Astrocyte (in vitro differentiated cells and primary cell): ENCODE measurements around the gene RPS27A. TPM values are rescaled to one million over a fixed set of nuclear protein-coding genes. Genes with fewer than 3 reads are reported as not detected.
A peak's percentile ranks its signal among the peaks of the same experiment; 100 is the strongest.
"Not testable (repeated sequence)": the region's sequence is repeated elsewhere in the genome, so short reads cannot be mapped to it uniquely, and the experiment has no call there.

ENCODE experiments used
- DNase-seq: peaks from one replicate; pipeline ENCODE4 v3.0.0-alpha.2; 2010; ENCODE audit warnings: low read depth
- FAIRE-seq: peaks from 2 replicates; lab custom pipeline; 2011; peaks lifted over from hg19 to GRCh38; lab: Jason Lieb, UNC
- H2AFZ ChIP-seq: 2 replicates; pipeline ENCODE4 v1.6.0; 2012; ENCODE audit warnings: low read depth, low read length, inconsistent platforms
- H3K27ac ChIP-seq: 2 replicates; pipeline ENCODE4 v1.5.1; 2011; ENCODE audit warnings: low read depth, low read length, inconsistent platforms
- H3K27me3 ChIP-seq: 2 replicates; pipeline ENCODE4 v1.6.0; 2011; ENCODE audit warnings: low read length, inconsistent platforms; ENCODE audit not compliant: insufficient read depth
- H3K36me3 ChIP-seq: 2 replicates; pipeline ENCODE4 v1.5.1; 2011; ENCODE audit warnings: low read length, inconsistent platforms; ENCODE audit not compliant: insufficient read depth
- H3K4me1 ChIP-seq: 2 replicates; pipeline ENCODE4 v1.5.1; 2011; ENCODE audit warnings: low read length, inconsistent platforms; ENCODE audit not compliant: insufficient read depth
- H3K4me2 ChIP-seq: 2 replicates; pipeline ENCODE4 v1.6.0; 2012; ENCODE audit warnings: low read length, inconsistent platforms
- H3K4me3 ChIP-seq: 2 replicates; pipeline ENCODE4 v1.5.1; 2011; ENCODE audit warnings: low read depth, mild to moderate bottlenecking, low read length, inconsistent platforms; ENCODE audit not compliant: insufficient read depth
- H3K79me2 ChIP-seq: 2 replicates; pipeline ENCODE4 v1.6.0; 2012; ENCODE audit warnings: mild to moderate bottlenecking, low read length, inconsistent platforms; ENCODE audit not compliant: insufficient read depth
- H3K9ac ChIP-seq: 2 replicates; pipeline ENCODE4 v1.6.0; 2012; ENCODE audit warnings: mild to moderate bottlenecking, low read length, inconsistent platforms
- H3K9me3 ChIP-seq: 2 replicates; pipeline ENCODE4 v1.5.1; 2012; ENCODE audit warnings: low read depth, mild to moderate bottlenecking, low read length, inconsistent platforms; ENCODE audit not compliant: insufficient read depth
- H4K20me1 ChIP-seq: 2 replicates; pipeline ENCODE4 v1.6.0; 2012; ENCODE audit warnings: low read length, inconsistent platforms; ENCODE audit not compliant: insufficient read depth
- H3K27ac Mint-ChIP-seq: one replicate; pipeline ENCODE4 v1.8.0; 2021; ENCODE audit warnings: mild to moderate bottlenecking, mixed read lengths; ENCODE audit not compliant: unreplicated experiment
- H3K27me3 Mint-ChIP-seq: one replicate; pipeline ENCODE4 v1.8.0; 2021; ENCODE audit warnings: low read depth, mixed read lengths; ENCODE audit not compliant: unreplicated experiment
- H3K36me3 Mint-ChIP-seq: one replicate; pipeline ENCODE4 v1.8.0; 2021; ENCODE audit warnings: low read depth, mixed read lengths; ENCODE audit not compliant: unreplicated experiment
- H3K4me1 Mint-ChIP-seq: one replicate; pipeline ENCODE4 v1.8.0; 2021; ENCODE audit warnings: low read depth, mixed read lengths; ENCODE audit not compliant: unreplicated experiment
- H3K4me3 Mint-ChIP-seq: one replicate; pipeline ENCODE4 v1.8.0; 2021; ENCODE audit warnings: mild to moderate bottlenecking, moderate library complexity, mixed read lengths; ENCODE audit not compliant: unreplicated experiment
- H3K9me3 Mint-ChIP-seq: one replicate; pipeline ENCODE4 v1.8.0; 2021; ENCODE audit warnings: mild to moderate bottlenecking, mixed read lengths; ENCODE audit not compliant: unreplicated experiment
- CTCF ChIP-seq: IDR thresholded peaks from 2 replicates; pipeline ENCODE4 v1.5.1; 2011; ENCODE audit warnings: low read depth, mild to moderate bottlenecking, inconsistent platforms, low read length, moderate library complexity; ENCODE audit not compliant: insufficient read depth
- EZH2 ChIP-seq: IDR thresholded peaks from 2 replicates; pipeline ENCODE4 v1.6.1; 2012; ENCODE audit warnings: mild to moderate bottlenecking, low read length, inconsistent platforms; ENCODE audit not compliant: insufficient read depth
- total RNA-seq: library from RNA; stranded (reverse); gene quantifications from 2 replicates; pipeline ENCODE4 v1.2.1, GENCODE V29; 2021

Gene RPS27A
- total RNA-seq, 1 donor from 2014 or later: 840 TPM

DNA sequence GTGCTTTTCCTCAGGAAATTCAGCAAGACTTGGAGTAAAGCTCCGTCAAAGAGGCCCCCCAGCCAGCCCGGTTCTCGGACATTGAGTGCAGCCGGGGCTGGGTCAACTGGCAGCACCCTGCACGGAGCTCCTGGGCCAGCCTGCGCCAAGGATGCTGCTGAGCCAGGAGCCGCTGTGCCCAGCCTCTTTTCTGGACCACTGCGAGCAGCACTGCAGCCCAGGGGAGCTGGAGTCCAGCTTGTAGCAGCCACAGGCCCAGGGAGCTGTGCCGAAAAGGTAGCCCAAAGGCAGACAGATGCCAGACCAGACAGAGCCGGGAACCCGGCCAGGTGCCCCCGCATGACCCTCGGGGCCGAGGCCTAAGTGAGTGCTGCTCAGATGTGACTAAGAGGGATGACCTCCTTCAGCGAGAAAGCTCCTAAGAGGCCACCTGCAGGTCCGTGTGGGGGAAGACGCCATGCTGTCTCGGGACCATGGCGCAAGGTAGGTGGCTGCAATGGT is 7.7 kb upstream of the RPS27A start:
- no peaks in the 10 kb centered on the region for H3K9me3 Mint-ChIP-seq

DNA sequence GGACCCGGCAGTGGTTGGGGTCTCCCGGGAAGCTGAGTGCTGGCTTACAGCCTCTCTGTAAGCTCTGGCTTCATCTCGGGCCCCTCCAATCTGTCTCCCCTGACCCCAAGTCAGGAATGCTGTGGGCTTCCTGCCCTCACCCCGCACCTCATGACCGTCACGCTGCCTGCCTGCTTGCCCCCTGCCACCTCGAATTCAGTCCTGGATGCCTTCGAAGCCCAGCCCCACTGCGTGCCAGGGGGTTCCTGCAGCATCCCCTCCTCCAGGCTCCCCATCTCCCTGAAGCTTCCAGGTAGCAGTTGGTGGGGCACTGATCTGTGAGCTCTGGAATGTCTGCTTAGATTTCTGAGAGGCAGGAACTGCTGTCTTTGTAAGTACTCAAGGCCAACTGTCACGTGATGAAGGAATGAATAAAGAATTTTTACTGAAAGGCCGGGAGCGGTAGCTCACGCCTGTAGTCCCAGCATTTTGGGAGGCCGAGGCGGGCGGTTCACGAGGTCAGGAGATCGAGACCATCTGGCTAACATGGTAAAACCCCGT is 6.9 kb upstream of the RPS27A start:
- Histone ChIP-seq H3K36me3 (no peaks in the 10 kb centered on the region), H2AFZ (no peak overlapping the region), H3K79me2 (peaks cover 37% of the 10 kb centered on the region), H3K27me3 (no peaks in the 10 kb centered on the region), H3K4me2 (no peak overlapping the region), H3K27ac (no peak overlapping the region), H3K9me3 (no peaks in the 10 kb centered on the region), H3K9ac (no peak overlapping the region), H4K20me1 (peaks cover 4% of the 10 kb centered on the region), H3K4me1 (peaks cover 3% of the 10 kb centered on the region), H3K4me3 (no peak overlapping the region)
- Mint-ChIP-seq H3K9me3 (no peaks in the 10 kb centered on the region), H3K4me1 (peaks cover 21% of the 10 kb centered on the region), H3K27me3 (no peaks in the 10 kb centered on the region), H3K36me3 (peaks cover 3% of the 10 kb centered on the region), H3K4me3 (no peak overlapping the region), H3K27ac (peak overlapping the region; percentile 31)
- DNase-seq (no peak), FAIRE-seq (no peak)
- TF ChIP-seq EZH2 (no peak), CTCF (no peak)

More for the DNA sequence above, 7.7 kb upstream of the RPS27A start:
- no peak overlapping the region for H3K4me3 ChIP-seq
- no peaks in the 10 kb centered on the region for H3K9me3 ChIP-seq
- H3K27ac ChIP-seq: no peak overlapping the region
- peaks cover 3% of the 10 kb centered on the region for H3K4me1 ChIP-seq
- H3K27me3 Mint-ChIP-seq: no peaks in the 10 kb centered on the region
- no peak overlapping the region for H3K4me2 ChIP-seq
- H4K20me1 ChIP-seq: peaks cover 4% of the 10 kb centered on the region
- peaks cover 20% of the 10 kb centered on the region for H3K4me1 Mint-ChIP-seq
- no peak overlapping the region for H3K27ac Mint-ChIP-seq
- no peak overlapping the region for H3K4me3 Mint-ChIP-seq
- no peaks in the 10 kb centered on the region for H3K27me3 ChIP-seq
- H3K79me2 ChIP-seq: peaks cover 31% of the 10 kb centered on the region
- no peak overlapping the region for H2AFZ ChIP-seq
- H3K36me3 ChIP-seq: no peaks in the 10 kb centered on the region
- DNase-seq (no peak), FAIRE-seq (no peak)
- TF ChIP-seq EZH2: no peak
- TF ChIP-seq CTCF: no peak
- peaks cover 5% of the 10 kb centered on the region for H3K36me3 Mint-ChIP-seq
- H3K9ac ChIP-seq: no peak overlapping the region

DNA sequence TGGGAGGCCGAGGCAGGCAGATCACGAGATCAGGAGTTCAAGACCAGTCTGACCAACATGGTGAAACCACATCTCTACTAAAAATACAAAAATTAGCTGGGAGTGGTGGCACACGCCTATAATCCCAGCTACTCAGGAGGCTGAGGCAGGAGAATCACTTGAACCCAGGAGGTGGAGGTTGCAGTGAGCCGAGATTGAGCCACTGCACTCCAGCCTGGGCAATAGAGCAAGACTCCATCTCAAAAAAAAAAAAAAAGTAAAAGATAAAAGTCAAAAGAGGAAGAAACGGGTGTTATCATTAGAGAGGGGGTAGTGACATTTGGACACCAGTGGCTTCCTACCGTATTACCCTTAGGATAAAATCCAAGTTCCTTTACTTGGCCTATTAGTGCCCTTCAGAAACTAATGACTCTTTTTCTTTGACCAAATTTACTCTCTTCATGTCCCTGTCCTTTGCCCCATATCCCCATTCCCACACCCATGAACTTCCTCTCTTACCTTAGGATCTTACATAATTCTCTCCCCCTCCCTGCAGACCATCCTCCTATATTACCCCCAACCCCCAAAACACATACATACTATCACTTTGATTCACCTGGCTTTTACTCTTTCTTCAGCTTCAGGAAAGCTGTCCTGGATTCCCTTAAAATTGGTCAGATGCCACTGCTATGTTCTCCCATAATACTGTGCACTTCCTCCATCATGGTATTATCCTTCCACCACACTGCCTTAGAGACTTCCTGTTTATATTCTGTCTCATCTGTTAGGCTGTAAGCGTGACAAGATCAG is 4.9 kb upstream of the RPS27A start:
- H3K36me3 ChIP-seq, H3K4me3 ChIP-seq, H3K9ac ChIP-seq, H3K4me3 Mint-ChIP-seq, H4K20me1 ChIP-seq, H3K27me3 ChIP-seq, FAIRE-seq, H3K4me2 ChIP-seq, H3K27ac Mint-ChIP-seq, H3K27me3 Mint-ChIP-seq, H2AFZ ChIP-seq, H3K36me3 Mint-ChIP-seq, H3K9me3 ChIP-seq, H3K4me1 ChIP-seq, H3K27ac ChIP-seq, DNase-seq, H3K9me3 Mint-ChIP-seq: not testable (repeated sequence)
- peaks cover 24% of the 10 kb centered on the region for H3K4me1 Mint-ChIP-seq
- H3K79me2 ChIP-seq: peaks cover 56% of the 10 kb centered on the region
